Measurements from ENCODE around the gene BAIAP2. TPM values are rescaled to one million over a fixed set of nuclear protein-coding genes. Genes with fewer than 3 reads are reported as not detected.

BAIAP2 gene
- total and polyA plus RNA-seq, 2 donors (not counting 1 experiment from before 2014, with no cell fraction given), result 1.3 to 12.0 TPM

GRCh38 chr17:81019563-81020442 is 15.1 kb upstream of the BAIAP2 start:
- intact Hi-C loops (cut with micrococcal nuclease), result loop anchor here (2.0 to 5.0 kb wide), 2 partner anchors 15 to 33 kb away; partner anchors contain the start of gene BAIAP2
- H3K4me2 ChIP-seq (replicated peaks; ENCODE audit: low read depth, low read length, poor library complexity, severe bottlenecking), result no peak overlapping the region
- H3K4me3 Mint-ChIP-seq, result peak overlapping the region; percentile 49
- peak overlapping the region; percentile 68 for H3K27ac Mint-ChIP-seq
- H3K36me3 ChIP-seq (replicated peaks in 1 of 2; ENCODE audit: control extremely low read depth in 1 of 2, control insufficient read depth in 1 of 2, extremely low read depth in 1 of 2, insufficient read depth in 2 of 2, low read length in 1 of 2), result no peaks in the 10 kb centered on the region
- ChIA-PET CTCF (interaction anchor here (0.5 to 1.8 kb wide), 6 partner anchors 12 to 630 kb away, joined by 3 to 9 read pairs (median 5); no protein-coding TSS in a partner anchor), POLR2A (interaction anchor here (0.6 kb wide), 1 partner anchor 246 kb away, joined by 3 read pairs; no protein-coding TSS in a partner anchor)
- H3K27me3 ChIP-seq (replicated peaks in 1 of 4; ENCODE audit: control extremely low read depth in 1 of 4, control insufficient read depth in 3 of 4, insufficient read depth in 4 of 4, low read length in 3 of 4), result peaks cover 0 to 3% (median 0%) of the 10 kb centered on the region in 4 experiments
- peaks cover 3% of the 10 kb centered on the region for H3K9me3 Mint-ChIP-seq (ENCODE audit: insufficient read depth)
- H3K9ac ChIP-seq (ENCODE audit: low read length), result no peak overlapping the region
- peaks cover 9 to 22% of the 10 kb centered on the region in 2 donors for H3K4me1 ChIP-seq (ENCODE audit: control insufficient read depth in 2 of 2, insufficient read depth in 2 of 2, low read length in 2 of 2)
- 85% methylated on average over 23 of the region's 24 CpGs for WGBS (ENCODE audit: insufficient coverage)
- TF ChIP-seq EZH2 (IDR thresholded peaks at IDR 0.05; ENCODE audit: borderline replicate concordance, insufficient read depth, low read depth, low read length, poor library complexity, severe bottlenecking), result no peak
- TF ChIP-seq CTCF (IDR thresholded peaks at IDR 0.05), result no peak
- no peaks in the 10 kb centered on the region for H3K27me3 Mint-ChIP-seq
- H3K27ac ChIP-seq (ENCODE audit: low read length in 2 of 2), result no peak overlapping the region
- DNase-seq (no peak), ATAC-seq (ENCODE audit: low read depth) (no peak)
- peaks cover 0 to 6% (median 4%) of the 10 kb centered on the region in 3 donors for H3K9me3 ChIP-seq (ENCODE audit: control extremely low read depth in 1 of 3, control insufficient read depth in 2 of 3, insufficient read depth in 1 of 3, low read length in 2 of 3)
- H3K4me1 Mint-ChIP-seq, result peaks cover 20% of the 10 kb centered on the region
- no peaks in the 10 kb centered on the region for H4K20me1 ChIP-seq (ENCODE audit: control insufficient read depth, insufficient read depth, low read length, poor library complexity, severe bottlenecking)
- H3K79me2 ChIP-seq (ENCODE audit: control insufficient read depth, insufficient read depth, low read length), result no peaks in the 10 kb centered on the region
- H3K4me3 ChIP-seq (ENCODE audit: control extremely low read depth in 1 of 5, extremely low read depth in 1 of 5, insufficient read depth in 1 of 5, low read depth in 2 of 5, low read length in 4 of 5), result no peak overlapping the region
- H2AFZ ChIP-seq (ENCODE audit: insufficient read depth, low read depth, low read length, poor library complexity, severe bottlenecking), result no peak overlapping the region

- 90% methylated on average over 9 of the region's 11 CpGs for WGBS (ENCODE audit: insufficient coverage)
- ATAC-seq (ENCODE audit: low read depth) (no peak), DNase-seq (peak; percentile 5)
- no peaks in the 10 kb centered on the region for H3K36me3 ChIP-seq (replicated peaks in 1 of 2; ENCODE audit: control extremely low read depth in 1 of 2, control insufficient read depth in 1 of 2, extremely low read depth in 1 of 2, insufficient read depth in 2 of 2, low read length in 1 of 2)
- no peak overlapping the region for H3K4me2 ChIP-seq (replicated peaks; ENCODE audit: low read depth, low read length, poor library complexity, severe bottlenecking)
- peaks cover 0 to 6% (median 4%) of the 10 kb centered on the region in 3 donors for H3K9me3 ChIP-seq (ENCODE audit: control extremely low read depth in 1 of 3, control insufficient read depth in 2 of 3, insufficient read depth in 1 of 3, low read length in 2 of 3)
- no peaks in the 10 kb centered on the region for H4K20me1 ChIP-seq (ENCODE audit: control insufficient read depth, insufficient read depth, low read length, poor library complexity, severe bottlenecking)
- intact Hi-C loops (cut with micrococcal nuclease), result loop anchor here (5.0 kb wide), 1 partner anchor 33 kb away; no protein-coding TSS in a partner anchor
- POLR2A ChIA-PET, result no interaction called here
- Mint-ChIP-seq H3K4me3 (no peak overlapping the region), H3K9me3 (ENCODE audit: insufficient read depth) (peaks cover 3% of the 10 kb centered on the region), H3K27me3 (no peaks in the 10 kb centered on the region), H3K4me1 (peaks cover 20% of the 10 kb centered on the region), H3K27ac (no peak overlapping the region)
- no peak overlapping the region for H3K9ac ChIP-seq (ENCODE audit: low read length)
- H2AFZ ChIP-seq (ENCODE audit: insufficient read depth, low read depth, low read length, poor library complexity, severe bottlenecking), result no peak overlapping the region
- H3K79me2 ChIP-seq (ENCODE audit: control insufficient read depth, insufficient read depth, low read length), result no peaks in the 10 kb centered on the region
- TF ChIP-seq EZH2 (IDR thresholded peaks at IDR 0.05; ENCODE audit: borderline replicate concordance, insufficient read depth, low read depth, low read length, poor library complexity, severe bottlenecking), result no peak
- no peak for TF ChIP-seq CTCF (IDR thresholded peaks at IDR 0.05)
- no peak overlapping the region for H3K27ac ChIP-seq (ENCODE audit: low read length in 2 of 2)
- no peak overlapping the region for H3K4me3 ChIP-seq (ENCODE audit: control extremely low read depth in 1 of 5, extremely low read depth in 1 of 5, insufficient read depth in 1 of 5, low read depth in 2 of 5, low read length in 4 of 5)
- peaks cover 9 to 22% of the 10 kb centered on the region in 2 donors for H3K4me1 ChIP-seq (ENCODE audit: control insufficient read depth in 2 of 2, insufficient read depth in 2 of 2, low read length in 2 of 2)
- CTCF ChIA-PET, result interaction anchor here (0.5 to 5.7 kb wide), 7 partner anchors 11 to 629 kb away, joined by 3 to 36 read pairs (median 3); no protein-coding TSS in a partner anchor
- peaks cover 0 to 3% (median 0%) of the 10 kb centered on the region in 4 experiments for H3K27me3 ChIP-seq (replicated peaks in 1 of 4; ENCODE audit: control extremely low read depth in 1 of 4, control insufficient read depth in 3 of 4, insufficient read depth in 4 of 4, low read length in 3 of 4)
Measured at GRCh38 chr17:81020443-81020766, 14.5 kb upstream of the BAIAP2 start.
